PC-3 (cell line): Measurements from ENCODE around the gene MAP3K7CL. TPM values are rescaled to one million over a fixed set of nuclear protein-coding genes. Genes with fewer than 3 reads are reported as not detected.

Experiments
- ATAC-seq: fragments of 200-7000 bp; cut with Tn5 transposase; 2 replicates; pipeline ENCODE4 v1.9.1; 2020; ENCODE audit warnings: mild to moderate bottlenecking, moderate library complexity
- BruUV-seq: library from RNA; stranded (reverse); fragments of 400-500 nt; replicated peaks from 2 replicates; lab custom pipeline; 2021; lab: Mats Ljungman, UMichigan
- CTCF ChIA-PET: fragments of 300-600 bp; sonication (Branson Sonifier 250); formaldehyde crosslinking; loops from one replicate; lab custom pipeline; 2022; ENCODE audit warnings: antibody characterized with exemption; lab: Charles Lee
- POLR2A ChIA-PET: fragments of 300-600 bp; sonication (Branson Sonifier 250); formaldehyde crosslinking; loops from one replicate; lab custom pipeline; 2022; ENCODE audit warnings: antibody characterized with exemption; ENCODE audit not compliant: unreplicated experiment; lab: Charles Lee
- DNase-seq: peaks from one replicate; pipeline ENCODE4 v3.0.0-alpha.2; 2015
- H2AFZ ChIP-seq: fragments of 300-600 bp; sonication (generic); 2 replicates; pipeline ENCODE4 v1.6.0; 2016; ENCODE audit warnings: antibody characterized with exemption, low read length
- H3F3A ChIP-seq: fragments of 300-600 bp; sonication (generic); one replicate; pipeline ENCODE4 v1.6.0; 2017; ENCODE audit warnings: antibody characterized with exemption, low read length, control low read depth, mild to moderate bottlenecking; ENCODE audit not compliant: unreplicated experiment
- H3K27ac ChIP-seq: fragments of 300-600 bp; sonication (generic); 2 replicates; pipeline ENCODE4 v1.5.1; 2016; ENCODE audit warnings: mild to moderate bottlenecking, low read length
- H3K27me3 ChIP-seq: fragments of 300-600 bp; sonication (generic); 2 replicates; pipeline ENCODE4 v1.6.1; 2016; ENCODE audit warnings: low read length, mixed read lengths
- H3K36me3 ChIP-seq: fragments of 300-600 bp; sonication (generic); 2 replicates; pipeline ENCODE4 v1.6.1; 2016; ENCODE audit warnings: low read depth, mixed run types, low read length, mixed read lengths
- H3K4me1 ChIP-seq: fragments of 300-600 bp; sonication (generic); 2 replicates; pipeline ENCODE4 v1.5.1; 2016; ENCODE audit warnings: low read length; ENCODE audit not compliant: insufficient read depth
- H3K4me2 ChIP-seq: fragments of 300-600 bp; sonication (generic); 2 replicates; pipeline ENCODE4 v1.6.0; 2016; ENCODE audit warnings: low read length
- H3K4me3 ChIP-seq: fragments of 300-600 bp; sonication (generic); 2 replicates; pipeline ENCODE4 v1.5.1; 2016; ENCODE audit warnings: mild to moderate bottlenecking, low read length, mixed read lengths
- H3K79me2 ChIP-seq: fragments of 300-600 bp; sonication (generic); 2 replicates; pipeline ENCODE4 v1.6.1; 2017; ENCODE audit warnings: low read length, mixed read lengths
- H3K9ac ChIP-seq: fragments of 300-600 bp; sonication (generic); 2 replicates; pipeline ENCODE4 v1.6.0; 2016; ENCODE audit warnings: mild to moderate bottlenecking, low read length
- H3K9me2 ChIP-seq: fragments of 300-600 bp; sonication (generic); replicated peaks from 2 replicates; pipeline ENCODE4 v1.6.1; 2016; ENCODE audit warnings: mixed run types, low read length, mixed read lengths
- H3K9me3 ChIP-seq: fragments of 300-600 bp; sonication (generic); 2 replicates; pipeline ENCODE4 v1.6.1; 2016; ENCODE audit warnings: low read length, mixed read lengths
- H4K20me1 ChIP-seq: fragments of 300-600 bp; sonication (generic); 2 replicates; pipeline ENCODE4 v1.6.1; 2016; ENCODE audit warnings: low read length, mixed read lengths
- EZH2 ChIP-seq: fragments of 300-600 bp; sonication (generic); IDR thresholded peaks from one replicate; pipeline ENCODE4 v1.6.1; 2017; ENCODE audit warnings: antibody characterized with exemption, mild to moderate bottlenecking, low read length; ENCODE audit not compliant: unreplicated experiment
- EZH2phosphoT487 ChIP-seq: fragments of 300-600 bp; sonication (generic); IDR thresholded peaks from 2 replicates; pipeline ENCODE4 v1.6.1; 2018; ENCODE audit warnings: mild to moderate bottlenecking, antibody characterized with exemption, low read length, borderline replicate concordance
- intact Hi-C: fragments of 100-400 bp; cut with micrococcal nuclease; formaldehyde crosslinking; loops from 2 replicates; pipeline ENCODE4 v1.9.0; 2023
- total RNA-seq: library from RNA; depleted of rRNA; stranded (reverse); fragments of >200 nt; gene quantifications from 2 replicates; pipeline ENCODE4 v1.2.3, GENCODE V29; 2014
- TF ChIP-seq, protein P1 (sequence below): fragments of 300-600 bp; sonication (generic); conservative IDR thresholded peaks from 2 replicates; pipeline ENCODE4 v1.5.1; 2017; ENCODE audit warnings: antibody characterized with exemption, low read depth, mild to moderate bottlenecking, low read length

Gene MAP3K7CL
- total RNA-seq, 1 experiment from 2014 or later = 1.3 TPM

DNA sequence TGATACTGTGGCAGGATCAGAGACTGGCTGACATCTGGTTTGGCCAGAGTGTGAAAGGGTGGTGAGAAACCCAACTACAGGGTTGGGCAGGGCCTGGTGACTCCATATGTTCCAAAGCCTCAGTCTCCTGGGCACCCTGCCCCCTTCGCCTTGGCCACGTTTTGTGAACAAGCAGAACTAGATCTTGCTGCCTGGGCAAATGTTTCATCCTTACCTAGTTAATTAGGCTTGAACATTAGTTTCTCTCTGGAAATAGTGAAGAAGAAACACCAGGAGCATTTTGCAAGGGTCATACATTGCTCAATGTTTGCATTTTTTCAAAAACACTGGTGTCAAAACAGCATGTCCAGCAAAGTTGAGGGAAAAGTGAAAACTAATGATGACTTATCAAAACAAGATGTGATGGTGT, 60.5 kb downstream of the MAP3K7CL start:
- Histone ChIP-seq H2AFZ (no peak overlapping the region), H4K20me1 (no peaks in the 10 kb centered on the region), H3K4me3 (no peak overlapping the region), H3K36me3 (no peaks in the 10 kb centered on the region), H3K9me2 (no peaks in the 10 kb centered on the region), H3K9me3 (no peaks in the 10 kb centered on the region), H3F3A (no peaks in the 10 kb centered on the region), H3K27ac (no peak overlapping the region), H3K79me2 (no peaks in the 10 kb centered on the region), H3K9ac (no peak overlapping the region), H3K27me3 (no peaks in the 10 kb centered on the region), H3K4me2 (no peak overlapping the region), H3K4me1 (peaks cover 40% of the 10 kb centered on the region)
- intact Hi-C loops = no loop called here
- ChIA-PET POLR2A (no interaction called here), CTCF (no interaction called here)
- DNase-seq (no peak), ATAC-seq (no peak)
- no peak for TF ChIP-seq EZH2
- no peak for TF ChIP-seq EZH2phosphoT487
- TF ChIP-seq, protein P1, sequence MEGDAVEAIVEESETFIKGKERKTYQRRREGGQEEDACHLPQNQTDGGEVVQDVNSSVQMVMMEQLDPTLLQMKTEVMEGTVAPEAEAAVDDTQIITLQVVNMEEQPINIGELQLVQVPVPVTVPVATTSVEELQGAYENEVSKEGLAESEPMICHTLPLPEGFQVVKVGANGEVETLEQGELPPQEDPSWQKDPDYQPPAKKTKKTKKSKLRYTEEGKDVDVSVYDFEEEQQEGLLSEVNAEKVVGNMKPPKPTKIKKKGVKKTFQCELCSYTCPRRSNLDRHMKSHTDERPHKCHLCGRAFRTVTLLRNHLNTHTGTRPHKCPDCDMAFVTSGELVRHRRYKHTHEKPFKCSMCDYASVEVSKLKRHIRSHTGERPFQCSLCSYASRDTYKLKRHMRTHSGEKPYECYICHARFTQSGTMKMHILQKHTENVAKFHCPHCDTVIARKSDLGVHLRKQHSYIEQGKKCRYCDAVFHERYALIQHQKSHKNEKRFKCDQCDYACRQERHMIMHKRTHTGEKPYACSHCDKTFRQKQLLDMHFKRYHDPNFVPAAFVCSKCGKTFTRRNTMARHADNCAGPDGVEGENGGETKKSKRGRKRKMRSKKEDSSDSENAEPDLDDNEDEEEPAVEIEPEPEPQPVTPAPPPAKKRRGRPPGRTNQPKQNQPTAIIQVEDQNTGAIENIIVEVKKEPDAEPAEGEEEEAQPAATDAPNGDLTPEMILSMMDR = no peak
- no TSS peak for BruUV-seq

DNA sequence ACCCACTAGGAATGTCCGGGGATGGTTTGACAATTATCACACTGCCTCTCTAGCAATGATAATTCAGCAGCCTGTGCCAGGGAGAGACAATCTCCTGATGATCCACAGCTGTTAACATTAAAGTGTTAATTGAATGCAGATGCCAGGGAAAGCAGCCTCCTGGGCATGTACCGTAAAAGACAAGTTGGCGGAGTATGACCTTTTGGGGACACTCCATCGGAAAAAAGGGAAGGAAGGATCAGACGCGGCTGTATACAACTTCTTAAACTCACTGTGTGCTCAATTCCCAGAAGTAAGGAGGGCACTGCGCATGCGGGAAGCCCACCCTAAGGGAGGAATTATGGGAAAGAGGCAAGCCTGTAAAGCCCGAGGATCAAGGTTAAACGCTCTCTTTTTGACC, 62.6 kb downstream of the MAP3K7CL start:
- ATAC-seq = no peak
- no peak for TF ChIP-seq EZH2phosphoT487
- TF ChIP-seq EZH2 = no peak
- TF ChIP-seq, protein P1 = no peak
- Histone ChIP-seq H3K9me2 (no peaks in the 10 kb centered on the region), H3K4me2 (no peak overlapping the region), H3K79me2 (no peaks in the 10 kb centered on the region), H3K9me3 (no peaks in the 10 kb centered on the region), H3K27me3 (no peaks in the 10 kb centered on the region), H3K27ac (no peak overlapping the region), H3F3A (no peaks in the 10 kb centered on the region), H4K20me1 (no peaks in the 10 kb centered on the region), H3K36me3 (no peaks in the 10 kb centered on the region), H2AFZ (no peak overlapping the region), H3K4me3 (no peak overlapping the region), H3K4me1 (peaks cover 38% of the 10 kb centered on the region), H3K9ac (no peak overlapping the region)
- intact Hi-C loops = no loop called here
- POLR2A ChIA-PET = no interaction called here
- DNase-seq = no peak
- no TSS peak for BruUV-seq
- CTCF ChIA-PET = no interaction called here

DNA sequence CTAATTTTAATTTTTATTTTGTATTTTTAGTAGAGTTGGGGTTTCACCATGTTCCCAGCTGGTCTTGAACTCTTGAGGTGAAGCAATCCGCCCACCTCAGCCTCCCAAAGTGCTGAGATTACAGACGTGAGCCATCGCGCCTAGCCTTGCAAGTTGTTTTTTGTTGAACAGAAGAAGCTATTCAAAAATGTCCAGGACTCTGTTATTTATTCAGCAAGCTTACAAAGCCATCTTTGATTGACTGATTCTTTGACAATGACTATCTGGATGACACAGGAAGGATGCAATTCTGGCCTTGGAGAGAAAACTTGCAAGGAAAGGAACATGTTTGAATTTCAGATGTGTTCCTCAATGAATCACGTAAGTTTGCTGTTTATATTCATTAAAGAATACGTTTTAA, 63.5 kb downstream of the MAP3K7CL start:
- no peak overlapping the region for H3K27ac ChIP-seq

More for the DNA sequence above, 63.5 kb downstream of the MAP3K7CL start:
- BruUV-seq = no TSS peak
- DNase-seq (peak; percentile 33), ATAC-seq (no peak)
- TF ChIP-seq EZH2 (no peak), EZH2phosphoT487 (no peak)
- TF ChIP-seq, protein P1 = no peak
- Histone ChIP-seq H3K9ac (no peak overlapping the region), H3K4me1 (peaks cover 34% of the 10 kb centered on the region), H3K36me3 (no peaks in the 10 kb centered on the region), H4K20me1 (no peaks in the 10 kb centered on the region), H3K9me3 (no peaks in the 10 kb centered on the region), H3F3A (no peaks in the 10 kb centered on the region), H2AFZ (no peak overlapping the region), H3K27me3 (no peaks in the 10 kb centered on the region), H3K79me2 (no peaks in the 10 kb centered on the region), H3K4me3 (no peak overlapping the region), H3K4me2 (0 out of 2 replicates have a peak overlapping the region, but pooled peaks have one; percentile 0), H3K9me2 (no peaks in the 10 kb centered on the region)
- intact Hi-C loops = no loop called here
- ChIA-PET POLR2A (no interaction called here), CTCF (no interaction called here)
